Large intestine (tissue), 3 donors: Measurements from ENCODE around the gene SHISA6. TPM values are rescaled to one million over a fixed set of nuclear protein-coding genes. Genes with fewer than 3 reads are reported as not detected.
A peak's percentile ranks its signal among the peaks of the same experiment; 100 is the strongest.

Experiments
- DNase-seq, 2 donors: peaks; one replicate each; pipeline versions ENCODE4 v3.0.0 to v3.0.0-alpha.2; 2013
- H3K27ac ChIP-seq: one replicate; pipeline ENCODE4 v1.5.1; 2013; ENCODE audit warnings: low read length
- H3K27me3 ChIP-seq: 2 replicates; pipeline ENCODE4 v1.6.1; 2013; ENCODE audit warnings: low read length; ENCODE audit not compliant: control insufficient read depth, insufficient read depth
- H3K36me3 ChIP-seq: 2 replicates; pipeline ENCODE4 v1.6.1; 2013; ENCODE audit warnings: low read length; ENCODE audit not compliant: control insufficient read depth, insufficient read depth
- H3K4me1 ChIP-seq: one replicate; pipeline ENCODE4 v1.6.1; 2013; ENCODE audit warnings: low read length; ENCODE audit not compliant: control insufficient read depth, insufficient read depth
- H3K4me3 ChIP-seq: one replicate; pipeline ENCODE4 v1.5.1; 2013; ENCODE audit warnings: low read length
- H3K9me3 ChIP-seq: one replicate; pipeline ENCODE4 v1.6.1; 2013; ENCODE audit warnings: mild to moderate bottlenecking, low read depth, low read length, moderate library complexity; ENCODE audit not compliant: control insufficient read depth
- WGBS: methylation state at CpG from one replicate; pipeline ENCODE4 v1.1.5; 2013; ENCODE audit warnings: low lambda C conversion rate; ENCODE audit not compliant: insufficient coverage; 5-methylcytosine and 5-hydroxymethylcytosine counted together
- polyA plus RNA-seq: library from polyadenylated mRNA; unstranded; fragments of 120-200 nt; gene quantifications from one replicate; pipeline ENCODE4 v1.2.1, GENCODE V29; 2013

Gene SHISA6
- polyA plus RNA-seq, 1 donor = 0.24 TPM

DNA sequence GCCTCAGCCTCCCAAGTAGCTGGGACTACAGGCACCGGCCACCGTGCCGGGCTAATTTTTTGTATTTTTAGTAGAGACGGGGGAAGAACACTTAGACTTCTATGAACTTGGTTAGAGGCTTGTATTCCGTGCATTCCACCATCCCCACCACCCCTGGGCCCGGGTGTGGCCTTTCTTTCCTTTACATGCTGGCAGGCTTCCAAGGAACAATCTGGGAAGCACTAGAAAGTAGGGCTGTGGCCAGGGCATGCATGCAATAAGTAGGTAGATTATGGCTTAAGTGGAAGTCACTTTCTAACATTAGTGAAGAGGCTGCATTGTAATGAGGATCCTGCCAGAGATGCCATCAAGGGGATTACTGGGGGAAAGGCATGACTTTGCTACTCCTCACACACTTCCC, 171.6 kb downstream of the SHISA6 start:
- no CpG with 5 or more reads among the region's 6 CpGs for WGBS
- no peak overlapping the region for H3K4me3 ChIP-seq
- no peaks in the 10 kb centered on the region for H3K27me3 ChIP-seq
- no peaks in the 10 kb centered on the region for H3K9me3 ChIP-seq
- H3K4me1 ChIP-seq = no peaks in the 10 kb centered on the region
- no peak for DNase-seq
- no peak overlapping the region for H3K27ac ChIP-seq
- no peaks in the 10 kb centered on the region for H3K36me3 ChIP-seq

DNA sequence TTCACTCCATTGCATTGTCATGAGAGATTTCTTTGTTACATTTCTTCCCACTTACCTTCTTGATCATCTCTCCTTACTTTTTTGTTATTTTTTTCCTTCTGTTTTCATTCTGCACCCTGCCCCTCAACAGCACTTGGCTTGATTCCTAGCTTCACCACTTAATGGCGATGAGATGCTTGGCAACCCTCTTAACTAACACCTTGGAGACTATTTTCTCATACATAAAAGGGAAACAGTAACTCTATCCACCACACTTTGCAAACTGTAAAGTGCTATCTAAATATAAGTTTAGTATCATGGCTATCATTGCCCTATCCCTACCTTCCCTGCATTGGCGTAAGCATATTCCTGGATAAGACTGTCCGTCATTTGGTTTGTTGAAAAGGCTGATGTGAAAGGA, 177.3 kb downstream of the SHISA6 start:
- DNase-seq = no peak
- H3K4me1 ChIP-seq = no peaks in the 10 kb centered on the region
- no peaks in the 10 kb centered on the region for H3K27me3 ChIP-seq
- no peak overlapping the region for H3K4me3 ChIP-seq
- no peak overlapping the region for H3K27ac ChIP-seq
- no peaks in the 10 kb centered on the region for H3K36me3 ChIP-seq
- H3K9me3 ChIP-seq = no peaks in the 10 kb centered on the region
- WGBS = 100% methylated on average over 2 of the region's 3 CpGs

GRCh38 chr17:11430751-11431150, 189.7 kb downstream of the SHISA6 start:
- Histone ChIP-seq H3K27me3 (no peaks in the 10 kb centered on the region), H3K36me3 (no peaks in the 10 kb centered on the region), H3K9me3 (no peaks in the 10 kb centered on the region), H3K27ac (no peak overlapping the region), H3K4me1 (no peaks in the 10 kb centered on the region), H3K4me3 (no peak overlapping the region)
- WGBS = no CpG with 5 or more reads among the region's 6 CpGs
- DNase-seq = no peak

GRCh38 chr17:11438673-11439072, 197.7 kb downstream of the SHISA6 start:
- 80% methylated on average over 1 of the region's 4 CpGs for WGBS
- H3K9me3 ChIP-seq = no peaks in the 10 kb centered on the region
- H3K4me3 ChIP-seq = no peak overlapping the region
- H3K36me3 ChIP-seq = no peaks in the 10 kb centered on the region
- H3K4me1 ChIP-seq = no peaks in the 10 kb centered on the region
- no peak overlapping the region for H3K27ac ChIP-seq
- no peak for DNase-seq
- no peaks in the 10 kb centered on the region for H3K27me3 ChIP-seq

GRCh38 chr17:11441004-11441403, 200.0 kb downstream of the SHISA6 start:
- H3K9me3 ChIP-seq = no peaks in the 10 kb centered on the region
- H3K27ac ChIP-seq = no peak overlapping the region
- no peaks in the 10 kb centered on the region for H3K36me3 ChIP-seq
- no peaks in the 10 kb centered on the region for H3K27me3 ChIP-seq
- DNase-seq = no peak
- no peaks in the 10 kb centered on the region for H3K4me1 ChIP-seq
- no CpG with 5 or more reads among the region's 1 CpG for WGBS
- no peak overlapping the region for H3K4me3 ChIP-seq

GRCh38 chr17:11446316-11446715, 205.3 kb downstream of the SHISA6 start:
- no peak overlapping the region for H3K27ac ChIP-seq
- H3K27me3 ChIP-seq = no peaks in the 10 kb centered on the region
- H3K4me1 ChIP-seq = no peaks in the 10 kb centered on the region
- H3K4me3 ChIP-seq = no peak overlapping the region
- no peaks in the 10 kb centered on the region for H3K36me3 ChIP-seq
- WGBS = no CpG with 5 or more reads among the region's 4 CpGs
- no peaks in the 10 kb centered on the region for H3K9me3 ChIP-seq
- DNase-seq = no peak

DNA sequence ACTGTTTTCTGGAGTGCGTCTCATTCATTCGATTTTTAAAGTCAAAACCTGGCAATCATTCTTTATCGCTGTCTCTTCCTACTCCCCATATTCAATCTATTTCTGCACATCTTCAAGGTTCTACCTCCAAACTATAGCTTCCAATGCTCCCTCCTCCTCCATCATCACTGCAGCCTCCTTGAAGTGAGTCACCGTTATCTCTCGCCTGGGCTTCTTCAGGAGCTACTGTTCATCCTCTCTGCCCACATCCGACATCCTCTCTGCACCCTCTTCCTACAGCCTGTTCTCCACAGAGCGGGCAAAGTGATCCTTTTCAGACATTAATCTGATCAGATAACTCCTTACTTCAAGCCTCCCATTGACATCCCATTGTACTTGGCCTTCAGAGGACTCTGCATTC, 213.1 kb downstream of the SHISA6 start:
- no peak overlapping the region for H3K27ac ChIP-seq
- DNase-seq = no peak
- no peak overlapping the region for H3K4me3 ChIP-seq
- 100% methylated on average over 2 of the region's 7 CpGs for WGBS
- H3K36me3 ChIP-seq = no peaks in the 10 kb centered on the region
- H3K27me3 ChIP-seq = no peaks in the 10 kb centered on the region
- H3K9me3 ChIP-seq = no peaks in the 10 kb centered on the region
- H3K4me1 ChIP-seq = no peaks in the 10 kb centered on the region

GRCh38 chr17:11458279-11458678, 217.3 kb downstream of the SHISA6 start:
- no peaks in the 10 kb centered on the region for H3K4me1 ChIP-seq
- no peak for DNase-seq
- 50% methylated on average over 2 of the region's 4 CpGs for WGBS
- H3K27me3 ChIP-seq = no peaks in the 10 kb centered on the region
- no peaks in the 10 kb centered on the region for H3K36me3 ChIP-seq
- H3K27ac ChIP-seq = no peak overlapping the region
- H3K4me3 ChIP-seq = no peak overlapping the region
- no peaks in the 10 kb centered on the region for H3K9me3 ChIP-seq

- Histone ChIP-seq H3K9me3 (no peaks in the 10 kb centered on the region), H3K4me3 (no peak overlapping the region), H3K27me3 (no peaks in the 10 kb centered on the region), H3K36me3 (no peaks in the 10 kb centered on the region), H3K4me1 (no peaks in the 10 kb centered on the region), H3K27ac (no peak overlapping the region)
- peak in 1 of 2 donors; percentile 4 for DNase-seq
- WGBS = 48% methylated on average over 4 of the region's 8 CpGs
These were observed 218.9 kb downstream of the SHISA6 start for GRCh38 chr17:11459861-11460331.

DNA sequence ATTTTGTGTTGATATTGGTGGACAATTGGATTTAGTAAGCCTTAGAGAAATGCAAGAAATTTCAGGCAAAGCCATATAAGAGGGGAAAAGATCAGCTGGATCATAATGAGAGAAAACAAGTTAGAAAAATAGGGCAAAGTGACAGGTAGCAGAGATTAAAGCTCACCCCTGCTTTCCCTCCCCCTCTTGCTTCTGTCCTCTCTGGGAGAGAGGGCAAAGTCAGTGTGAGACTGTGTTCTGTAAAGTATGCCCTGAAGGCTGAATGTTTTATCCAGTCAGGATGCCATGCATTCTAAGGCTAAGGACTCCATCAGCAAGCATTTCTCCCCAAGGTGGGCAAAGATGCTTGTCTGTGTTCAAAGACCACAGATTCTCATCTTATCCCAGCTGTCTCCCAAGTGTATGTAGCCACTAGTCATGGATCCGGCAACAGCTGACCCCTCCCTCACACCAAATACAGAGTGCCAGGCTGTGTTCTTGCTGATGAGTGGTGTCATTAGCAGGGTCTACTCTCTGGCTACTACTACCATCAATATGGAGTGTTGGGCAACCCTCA, 221.1 kb downstream of the SHISA6 start:
- H3K27ac ChIP-seq = no peak overlapping the region
- no peak for DNase-seq
- H3K27me3 ChIP-seq = no peaks in the 10 kb centered on the region
- H3K36me3 ChIP-seq = no peaks in the 10 kb centered on the region
- no peaks in the 10 kb centered on the region for H3K9me3 ChIP-seq
- H3K4me3 ChIP-seq = no peak overlapping the region
- H3K4me1 ChIP-seq = no peaks in the 10 kb centered on the region
- WGBS = no CpG with 5 or more reads among the region's 1 CpG

DNA sequence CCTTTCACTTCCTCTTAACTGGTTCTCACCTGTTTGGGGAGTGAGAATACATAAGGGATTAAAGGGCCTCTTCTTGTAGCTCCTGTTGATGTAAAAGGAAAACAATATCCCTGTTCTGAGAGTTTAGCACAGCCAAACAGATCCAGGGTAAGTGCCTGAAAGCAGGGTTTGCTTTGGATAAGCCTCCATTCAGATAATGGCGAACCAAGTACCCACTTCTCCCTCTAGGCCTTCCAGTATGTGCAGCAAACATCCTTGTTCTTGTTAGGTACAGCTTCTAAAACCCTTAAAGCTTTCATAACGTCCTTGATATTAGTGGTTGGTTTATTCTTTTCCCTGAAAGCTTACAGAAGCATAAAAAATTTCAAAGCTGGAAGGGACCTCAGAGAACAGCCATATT, 226.6 kb downstream of the SHISA6 start:
- DNase-seq = no peak
- H3K9me3 ChIP-seq = no peaks in the 10 kb centered on the region
- H3K36me3 ChIP-seq = no peaks in the 10 kb centered on the region
- no peaks in the 10 kb centered on the region for H3K4me1 ChIP-seq
- no peak overlapping the region for H3K4me3 ChIP-seq
- no CpG with 5 or more reads among the region's 2 CpGs for WGBS
- H3K27ac ChIP-seq = no peak overlapping the region
- no peaks in the 10 kb centered on the region for H3K27me3 ChIP-seq
